ENCODE results near the gene SPCS1.

DNA sequence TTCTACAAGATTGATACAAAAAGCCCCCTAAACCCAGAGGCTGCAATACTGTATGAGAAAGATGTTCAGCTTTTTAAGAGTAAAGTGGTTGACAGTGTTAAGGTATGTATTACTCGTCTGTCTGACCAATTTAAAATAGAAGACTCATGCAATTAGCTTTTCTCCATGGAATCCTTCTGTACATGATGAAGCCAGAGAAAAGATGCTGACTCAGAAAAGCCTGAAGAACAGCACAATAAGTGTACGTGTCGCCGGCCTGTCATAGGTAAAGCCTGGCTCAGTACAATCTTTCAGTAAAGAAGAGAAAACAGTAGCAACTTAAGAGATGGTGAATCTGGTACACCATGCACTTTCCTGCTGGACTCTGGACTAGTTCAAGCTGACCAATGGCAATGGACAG, 48.5 kb downstream of the SPCS1 start:
- TF ChIP-seq, protein P1, sequence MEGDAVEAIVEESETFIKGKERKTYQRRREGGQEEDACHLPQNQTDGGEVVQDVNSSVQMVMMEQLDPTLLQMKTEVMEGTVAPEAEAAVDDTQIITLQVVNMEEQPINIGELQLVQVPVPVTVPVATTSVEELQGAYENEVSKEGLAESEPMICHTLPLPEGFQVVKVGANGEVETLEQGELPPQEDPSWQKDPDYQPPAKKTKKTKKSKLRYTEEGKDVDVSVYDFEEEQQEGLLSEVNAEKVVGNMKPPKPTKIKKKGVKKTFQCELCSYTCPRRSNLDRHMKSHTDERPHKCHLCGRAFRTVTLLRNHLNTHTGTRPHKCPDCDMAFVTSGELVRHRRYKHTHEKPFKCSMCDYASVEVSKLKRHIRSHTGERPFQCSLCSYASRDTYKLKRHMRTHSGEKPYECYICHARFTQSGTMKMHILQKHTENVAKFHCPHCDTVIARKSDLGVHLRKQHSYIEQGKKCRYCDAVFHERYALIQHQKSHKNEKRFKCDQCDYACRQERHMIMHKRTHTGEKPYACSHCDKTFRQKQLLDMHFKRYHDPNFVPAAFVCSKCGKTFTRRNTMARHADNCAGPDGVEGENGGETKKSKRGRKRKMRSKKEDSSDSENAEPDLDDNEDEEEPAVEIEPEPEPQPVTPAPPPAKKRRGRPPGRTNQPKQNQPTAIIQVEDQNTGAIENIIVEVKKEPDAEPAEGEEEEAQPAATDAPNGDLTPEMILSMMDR (IDR thresholded peaks at IDR 0.05) = no peak
- no peak for TF ChIP-seq POLR2A (IDR thresholded peaks at IDR 0.05)
- TF ChIP-seq POLR2AphosphoS5 (IDR thresholded peaks at IDR 0.05) = no peak
